Measurements from ENCODE around the gene FER. TPM values are rescaled to one million over a fixed set of nuclear protein-coding genes. Genes with fewer than 3 reads are reported as not detected.

The FER gene
- polyA plus RNA-seq, 1 of the 3 experiments (the other 2 are of a cell fraction) = 1.8 TPM

DNA sequence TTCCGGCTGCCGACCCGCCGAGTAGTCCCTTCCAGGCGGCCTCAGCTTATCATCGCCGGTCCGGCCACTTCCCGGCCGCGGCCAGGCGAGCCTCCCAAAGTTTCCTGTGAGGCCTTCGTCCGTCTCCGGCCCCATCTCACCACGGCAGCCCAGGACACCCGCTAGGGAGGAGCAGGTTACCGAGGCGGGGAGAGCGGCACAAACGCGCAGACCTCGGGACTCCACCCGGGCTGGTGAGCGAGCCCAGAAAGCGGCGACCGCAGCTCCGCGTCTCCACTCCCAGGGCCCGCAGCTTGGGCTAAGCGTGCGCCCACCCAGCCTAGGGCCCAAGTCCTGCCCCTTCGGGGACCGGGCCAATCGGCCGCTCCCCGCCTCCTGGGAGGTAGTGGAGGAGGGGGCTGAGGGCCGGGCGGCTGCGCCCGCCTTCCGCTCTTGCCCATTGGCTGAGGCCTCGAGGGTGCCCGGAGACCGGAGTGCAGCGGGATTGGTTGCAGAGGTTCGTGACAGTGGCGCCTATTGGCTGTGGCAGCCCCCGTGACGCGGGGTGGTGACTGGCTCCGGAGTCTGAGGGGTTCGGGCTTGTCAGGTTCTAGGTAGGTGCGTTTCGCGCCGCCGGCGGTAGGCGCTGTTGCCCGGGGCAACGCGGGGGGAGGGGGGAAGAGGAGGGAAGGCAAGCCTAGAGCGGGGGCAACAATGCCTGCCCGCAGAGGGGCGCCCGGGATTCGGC, 867 bp downstream of the FER start:
- Histone ChIP-seq H4K20me1 (ENCODE audit: insufficient read depth) (no peaks in the 10 kb centered on the region), H3K9me3 (no peaks in the 10 kb centered on the region), H3K27me3 (ENCODE audit: insufficient read depth) (no peaks in the 10 kb centered on the region), H3K4me3 (ENCODE audit: low read depth in 2 of 2, low read length in 1 of 2) (peak overlapping the region; percentile 71 to 83), H3K79me2 (ENCODE audit: insufficient read depth) (peaks cover 44% of the 10 kb centered on the region), H3K9me2 (no peaks in the 10 kb centered on the region), H3K27ac (ENCODE audit: low read depth in 2 of 2, low read length in 1 of 2) (peak overlapping the region; percentile 97), H2AFZ (ENCODE audit: low read depth) (peak overlapping the region; percentile 85), H3F3A (replicated peaks; ENCODE audit: insufficient read depth) (peaks cover 21% of the 10 kb centered on the region), H3K9ac (peak overlapping the region; percentile 98), H3K4me1 (ENCODE audit: control insufficient read depth in 1 of 2, insufficient read depth in 2 of 2, low read depth in 1 of 2, low read length in 1 of 2) (peaks cover 8 to 23% of the 10 kb centered on the region in 2 experiments; a peak in 3 of 4 replicates), H3K36me3 (replicated peaks in 1 of 2; ENCODE audit: control insufficient read depth in 1 of 2, insufficient read depth in 2 of 2, low read length in 1 of 2) (no peaks in the 10 kb centered on the region), H3K4me2 (peak overlapping the region; percentile 91)
- WGBS (ENCODE audit: low lambda C conversion rate) = 0% methylated on average over 24 of the region's 69 CpGs
- ChIA-PET CTCF (interaction anchor here (0.6 to 1.4 kb wide), 5 partner anchors 19 to 227 kb away, joined by 3 to 4 read pairs (median 3); no protein-coding TSS in a partner anchor), POLR2A (interaction anchor here (0.5 to 1.4 kb wide), 4 partner anchors 19 to 68 kb away, joined by 3 to 24 read pairs (median 3); no protein-coding TSS in a partner anchor)
- DNase-seq = peak; percentile 97
- TF ChIP-seq TAF1 (IDR thresholded peaks at IDR 0.05; ENCODE audit: borderline replicate concordance, low read depth, low read length) (peak; percentile 82), ELF1 (IDR thresholded peaks at IDR 0.05) (no peak), YY1 (IDR thresholded peaks at IDR 0.05; ENCODE audit: low read depth) (no peak), GATA2 (CRISPR knock-in tag; IDR thresholded peaks at IDR 0.05) (peak; percentile 36; the same call in 1 of the 2 replicates), MEF2A (IDR thresholded peaks at IDR 0.05; ENCODE audit: borderline replicate concordance, low read depth) (0 out of 2 replicates have a peak, but pooled peaks have one; percentile 8), NFIC (IDR thresholded peaks at IDR 0.05; ENCODE audit: borderline replicate concordance) (peak; percentile 18; the same call in 1 of the 2 replicates), TCF12 (IDR thresholded peaks at IDR 0.05) (no peak), MXI1 (IDR thresholded peaks at IDR 0.05; ENCODE audit: low read depth, low read length) (peak; percentile 66), SIN3A (IDR thresholded peaks at IDR 0.05; ENCODE audit: borderline replicate concordance, low read depth, low read length) (0 out of 2 replicates have a peak, but pooled peaks have one; percentile 6), FOXJ3 (CRISPR knock-in tag; IDR thresholded peaks at IDR 0.05) (no peak), GABPA (IDR thresholded peaks at IDR 0.05; ENCODE audit: low read depth) (no peak), EP300 (IDR thresholded peaks at IDR 0.05; ENCODE audit: borderline replicate concordance in 1 of 2, low read depth in 1 of 2, low read length in 1 of 2) (no peak; a peak in 1 of 4 replicates), NRF1 (IDR thresholded peaks at IDR 0.05; ENCODE audit: low read depth, low read length) (peak; percentile 55), RAD21 (IDR thresholded peaks at IDR 0.05; ENCODE audit: low read length) (peak; percentile 10; the same call in 1 of the 2 replicates), POLR2AphosphoS5 (IDR thresholded peaks at IDR 0.05; ENCODE audit: low read depth, low read length) (peak; percentile 98), FOSL2 (IDR thresholded peaks at IDR 0.05; ENCODE audit: borderline replicate concordance, low read depth) (no peak), SMC3 (IDR thresholded peaks at IDR 0.05; ENCODE audit: low read depth, low read length) (no peak; the same call in 1 of the 2 replicates), RCOR1 (IDR thresholded peaks at IDR 0.05; ENCODE audit: low read length) (no peak), RXRA (IDR thresholded peaks at IDR 0.05; ENCODE audit: borderline replicate concordance, low read depth) (no peak; the same call in 1 of the 2 replicates), CHD2 (IDR thresholded peaks at IDR 0.05; ENCODE audit: low read length, partially characterized antibody) (peak; percentile 88)
- TF ChIP-seq, protein P1, sequence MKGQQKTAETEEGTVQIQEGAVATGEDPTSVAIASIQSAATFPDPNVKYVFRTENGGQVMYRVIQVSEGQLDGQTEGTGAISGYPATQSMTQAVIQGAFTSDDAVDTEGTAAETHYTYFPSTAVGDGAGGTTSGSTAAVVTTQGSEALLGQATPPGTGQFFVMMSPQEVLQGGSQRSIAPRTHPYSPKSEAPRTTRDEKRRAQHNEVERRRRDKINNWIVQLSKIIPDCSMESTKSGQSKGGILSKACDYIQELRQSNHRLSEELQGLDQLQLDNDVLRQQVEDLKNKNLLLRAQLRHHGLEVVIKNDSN (IDR thresholded peaks at IDR 0.05; ENCODE audit: borderline replicate concordance, low read depth) = peak; percentile 93
- TF ChIP-seq, protein P2, sequence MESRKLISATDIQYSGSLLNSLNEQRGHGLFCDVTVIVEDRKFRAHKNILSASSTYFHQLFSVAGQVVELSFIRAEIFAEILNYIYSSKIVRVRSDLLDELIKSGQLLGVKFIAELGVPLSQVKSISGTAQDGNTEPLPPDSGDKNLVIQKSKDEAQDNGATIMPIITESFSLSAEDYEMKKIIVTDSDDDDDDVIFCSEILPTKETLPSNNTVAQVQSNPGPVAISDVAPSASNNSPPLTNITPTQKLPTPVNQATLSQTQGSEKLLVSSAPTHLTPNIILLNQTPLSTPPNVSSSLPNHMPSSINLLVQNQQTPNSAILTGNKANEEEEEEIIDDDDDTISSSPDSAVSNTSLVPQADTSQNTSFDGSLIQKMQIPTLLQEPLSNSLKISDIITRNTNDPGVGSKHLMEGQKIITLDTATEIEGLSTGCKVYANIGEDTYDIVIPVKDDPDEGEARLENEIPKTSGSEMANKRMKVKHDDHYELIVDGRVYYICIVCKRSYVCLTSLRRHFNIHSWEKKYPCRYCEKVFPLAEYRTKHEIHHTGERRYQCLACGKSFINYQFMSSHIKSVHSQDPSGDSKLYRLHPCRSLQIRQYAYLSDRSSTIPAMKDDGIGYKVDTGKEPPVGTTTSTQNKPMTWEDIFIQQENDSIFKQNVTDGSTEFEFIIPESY (IDR thresholded peaks at IDR 0.05; ENCODE audit: borderline replicate concordance, low read depth) = no peak
- TF ChIP-seq, protein P3, sequence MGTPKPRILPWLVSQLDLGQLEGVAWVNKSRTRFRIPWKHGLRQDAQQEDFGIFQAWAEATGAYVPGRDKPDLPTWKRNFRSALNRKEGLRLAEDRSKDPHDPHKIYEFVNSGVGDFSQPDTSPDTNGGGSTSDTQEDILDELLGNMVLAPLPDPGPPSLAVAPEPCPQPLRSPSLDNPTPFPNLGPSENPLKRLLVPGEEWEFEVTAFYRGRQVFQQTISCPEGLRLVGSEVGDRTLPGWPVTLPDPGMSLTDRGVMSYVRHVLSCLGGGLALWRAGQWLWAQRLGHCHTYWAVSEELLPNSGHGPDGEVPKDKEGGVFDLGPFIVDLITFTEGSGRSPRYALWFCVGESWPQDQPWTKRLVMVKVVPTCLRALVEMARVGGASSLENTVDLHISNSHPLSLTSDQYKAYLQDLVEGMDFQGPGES (IDR thresholded peaks at IDR 0.05; ENCODE audit: low read depth, low read length) = peak; percentile 70; the same call in 1 of the 2 replicates
- TF ChIP-seq, protein P4, sequence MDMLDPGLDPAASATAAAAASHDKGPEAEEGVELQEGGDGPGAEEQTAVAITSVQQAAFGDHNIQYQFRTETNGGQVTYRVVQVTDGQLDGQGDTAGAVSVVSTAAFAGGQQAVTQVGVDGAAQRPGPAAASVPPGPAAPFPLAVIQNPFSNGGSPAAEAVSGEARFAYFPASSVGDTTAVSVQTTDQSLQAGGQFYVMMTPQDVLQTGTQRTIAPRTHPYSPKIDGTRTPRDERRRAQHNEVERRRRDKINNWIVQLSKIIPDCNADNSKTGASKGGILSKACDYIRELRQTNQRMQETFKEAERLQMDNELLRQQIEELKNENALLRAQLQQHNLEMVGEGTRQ (IDR thresholded peaks at IDR 0.05; ENCODE audit: borderline replicate concordance, low read depth, low read length) = peak; percentile 86
- TF ChIP-seq, protein P5, sequence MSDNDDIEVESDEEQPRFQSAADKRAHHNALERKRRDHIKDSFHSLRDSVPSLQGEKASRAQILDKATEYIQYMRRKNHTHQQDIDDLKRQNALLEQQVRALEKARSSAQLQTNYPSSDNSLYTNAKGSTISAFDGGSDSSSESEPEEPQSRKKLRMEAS (IDR thresholded peaks at IDR 0.05; ENCODE audit: low read depth) = 0 out of 2 replicates have a peak, but pooled peaks have one; percentile 43
